Endodermal cell (in vitro differentiated cells): ENCODE data around the gene DPP6. TPM values are rescaled to one million over a fixed set of nuclear protein-coding genes. Genes with fewer than 3 reads are reported as not detected.
A peak's percentile ranks its signal among the peaks of the same experiment; 100 is the strongest.

Experiments used
- DNase-seq: peaks from one replicate; pipeline ENCODE4 v3.0.0-alpha.2; 2017
- H3K27ac ChIP-seq: 2 replicates; pipeline ENCODE4 v1.5.1; 2013; ENCODE audit warnings: mild to moderate bottlenecking, low read depth, low read length, moderate library complexity
- H3K27me3 ChIP-seq: 2 replicates; pipeline ENCODE4 v1.6.1; 2013; ENCODE audit warnings: mild to moderate bottlenecking, low read length, moderate library complexity; ENCODE audit not compliant: insufficient read depth, control insufficient read depth, poor library complexity, severe bottlenecking
- H3K36me3 ChIP-seq: 2 replicates; pipeline ENCODE4 v1.7.0; 2013; ENCODE audit warnings: mild to moderate bottlenecking, low read length, moderate library complexity; ENCODE audit not compliant: control insufficient read depth, insufficient read depth
- H3K4me1 ChIP-seq: one replicate; pipeline ENCODE4 v1.7.0; 2013; ENCODE audit warnings: low read length; ENCODE audit not compliant: control insufficient read depth, insufficient read depth
- H3K4me3 ChIP-seq: 2 replicates; pipeline ENCODE4 v1.5.1; 2013; ENCODE audit warnings: mild to moderate bottlenecking, low read length, moderate library complexity
- H3K9ac ChIP-seq: 2 replicates; pipeline ENCODE4 v1.6.1; 2013; ENCODE audit warnings: mild to moderate bottlenecking, low read length, moderate library complexity; ENCODE audit not compliant: poor library complexity, severe bottlenecking; ENCODE audit errors: extremely low read depth
- H3K9me3 ChIP-seq: 2 replicates; pipeline ENCODE4 v1.6.1; 2013; ENCODE audit warnings: mild to moderate bottlenecking, low read length, moderate library complexity; ENCODE audit not compliant: control insufficient read depth
- H3K27ac Mint-ChIP-seq: 2 replicates; pipeline ENCODE4 v1.8.0; 2020; ENCODE audit warnings: mixed read lengths
- H3K27me3 Mint-ChIP-seq: 2 replicates; pipeline ENCODE4 v1.8.0; 2021; ENCODE audit warnings: mild to moderate bottlenecking, mixed read lengths; ENCODE audit not compliant: insufficient read depth
- H3K36me3 Mint-ChIP-seq: 2 replicates; pipeline ENCODE4 v1.8.0; 2020; ENCODE audit warnings: low read depth, mixed read lengths
- H3K4me1 Mint-ChIP-seq: 2 replicates; pipeline ENCODE4 v1.8.0; 2020; ENCODE audit warnings: mixed read lengths
- H3K4me3 Mint-ChIP-seq: 2 replicates; pipeline ENCODE4 v1.8.0; 2020; ENCODE audit warnings: mild to moderate bottlenecking, moderate library complexity, mixed read lengths
- H3K9me3 Mint-ChIP-seq: 2 replicates; pipeline ENCODE4 v1.8.0; 2020; ENCODE audit warnings: mild to moderate bottlenecking, mixed read lengths
- CTCF ChIP-seq: fragments of 200-600 bp; sonication (generic); conservative IDR thresholded peaks from 2 replicates; pipeline ENCODE4 v1.5.0; 2021; ENCODE audit warnings: antibody characterized with exemption, mild to moderate bottlenecking
- WGBS, 2 experiments: methylation state at CpG; one replicate each; pipeline versions ENCODE4 v1.1.5 to v1.1.7; 2013; ENCODE audit warnings: missing lambda C conversion rate in 2 of 2, mixed read lengths in 1 of 2; ENCODE audit not compliant: insufficient coverage in 1 of 2, insufficient read length in 1 of 2; 5-methylcytosine and 5-hydroxymethylcytosine counted together
- total RNA-seq, 2 donors: library from RNA; stranded (reverse); fragmentation: NEBNext Ultra II Directional in 1 of 2; extraction: Animal tissue kit (Norgen Biotek cat#: 25700) in 1 of 2; gene quantifications; 2 replicates in 1 of 2; 3 replicates in 1 of 2; pipeline ENCODE4 v1.2.1, GENCODE V29; 2021

DPP6 gene
- total RNA-seq, 2 donors from 2014 or later: 1.7 to 3.0 TPM

GRCh38 chr7:154212861-154213260 is 160.7 kb downstream of the DPP6 start:
- WGBS, 2 experiments: 75 to 91% methylated on average over 1 to 6 of the region's 6 CpGs
- no peak overlapping the region for H3K4me3 ChIP-seq
- H3K9ac ChIP-seq: no peak overlapping the region

GRCh38 chr7:154217688-154218340 is 165.6 kb downstream of the DPP6 start:
- Histone ChIP-seq H3K27ac (no peak overlapping the region), H3K4me1 (peaks cover 4% of the 10 kb centered on the region), H3K9ac (no peak overlapping the region), H3K27me3 (no peaks in the 10 kb centered on the region), H3K4me3 (no peak overlapping the region), H3K9me3 (no peaks in the 10 kb centered on the region), H3K36me3 (no peaks in the 10 kb centered on the region)
- Mint-ChIP-seq H3K4me3 (no peak overlapping the region), H3K27me3 (no peaks in the 10 kb centered on the region), H3K9me3 (no peaks in the 10 kb centered on the region), H3K36me3 (no peaks in the 10 kb centered on the region), H3K4me1 (no peaks in the 10 kb centered on the region), H3K27ac (no peak overlapping the region)
- DNase-seq: no peak
- WGBS, 2 experiments: 83 to 100% methylated on average over 1 to 7 of the region's 7 CpGs
- TF ChIP-seq CTCF: no peak

More at GRCh38 chr7:154212861-154213260, 160.7 kb downstream of the DPP6 start:
- H3K4me1 Mint-ChIP-seq: no peaks in the 10 kb centered on the region
- no peaks in the 10 kb centered on the region for H3K36me3 Mint-ChIP-seq
- no peaks in the 10 kb centered on the region for H3K9me3 ChIP-seq
- TF ChIP-seq CTCF: no peak
- no peaks in the 10 kb centered on the region for H3K36me3 ChIP-seq
- no peaks in the 10 kb centered on the region for H3K9me3 Mint-ChIP-seq
- no peak for DNase-seq
- H3K27ac Mint-ChIP-seq: no peak overlapping the region
- peaks cover 4% of the 10 kb centered on the region for H3K4me1 ChIP-seq
- H3K27me3 ChIP-seq: no peaks in the 10 kb centered on the region
- H3K27me3 Mint-ChIP-seq: no peaks in the 10 kb centered on the region
- no peak overlapping the region for H3K27ac ChIP-seq
- no peak overlapping the region for H3K4me3 Mint-ChIP-seq

GRCh38 chr7:154231732-154232131 is 179.5 kb downstream of the DPP6 start:
- Mint-ChIP-seq H3K9me3 (no peaks in the 10 kb centered on the region), H3K36me3 (no peaks in the 10 kb centered on the region), H3K27ac (no peak overlapping the region), H3K4me1 (no peaks in the 10 kb centered on the region), H3K27me3 (no peaks in the 10 kb centered on the region), H3K4me3 (no peak overlapping the region)
- peak; percentile 93 for DNase-seq
- Histone ChIP-seq H3K27ac (no peak overlapping the region), H3K9ac (no peak overlapping the region), H3K4me3 (no peak overlapping the region), H3K9me3 (no peaks in the 10 kb centered on the region), H3K36me3 (no peaks in the 10 kb centered on the region), H3K27me3 (no peaks in the 10 kb centered on the region), H3K4me1 (no peaks in the 10 kb centered on the region)
- TF ChIP-seq CTCF: no peak
- 52 to 55% methylated on average over 3 to 6 of the region's 6 CpGs for WGBS, 2 experiments
